SK-N-SH (cell line): Measurements from ENCODE around the gene LARGE2. TPM values are rescaled to one million over a fixed set of nuclear protein-coding genes. Genes with fewer than 3 reads are reported as not detected.

Experiments used
- CTCF ChIA-PET: fragments of 300-600, 350-600 bp; formaldehyde crosslinking; extraction: SDS; loops from one replicate; lab custom pipeline; 2021; lab: Yijun Ruan, JAX
- POLR2A ChIA-PET: fragments of 350-600 bp; sonication (Branson Sonifier 250); formaldehyde crosslinking; extraction: SDS; loops from one replicate; lab custom pipeline; 2020; ENCODE audit warnings: antibody characterized with exemption, inconsistent platforms; lab: Yijun Ruan, JAX
- DNase-seq: peaks from one replicate; pipeline ENCODE4 v3.0.0; 2012
- H2AFZ ChIP-seq: fragments of 200-600 bp; sonication (generic); 2 replicates; pipeline ENCODE4 v1.8.1; 2016; ENCODE audit warnings: antibody characterized with exemption, mild to moderate bottlenecking, low read depth
- H3F3A ChIP-seq: fragments of 200-600 bp; sonication (generic); replicated peaks from 2 replicates; pipeline ENCODE3; 2016; ENCODE audit warnings: antibody characterized with exemption, mild to moderate bottlenecking; ENCODE audit not compliant: insufficient read depth
- H3K27ac ChIP-seq, 2 experiments: fragments of 200-500 bp in 1 of 2; fragments of 200-600 bp in 1 of 2; sonication (Bioruptor generic) in 1 of 2; sonication (generic), shearing (Covaris generic) in 1 of 2; 2 replicates each; pipeline versions ENCODE4 v1.5.1 to v1.6.1; 2014 to 2016; ENCODE audit warnings: low read depth in 2 of 2, inconsistent platforms in 1 of 2, low read length in 1 of 2, mild to moderate bottlenecking in 1 of 2, mixed read lengths in 1 of 2
- H3K27me3 ChIP-seq: fragments of 200-600 bp; sonication (generic), shearing (Covaris generic); 2 replicates; pipeline ENCODE4 v1.6.1; 2016; ENCODE audit warnings: mixed run types; ENCODE audit not compliant: insufficient read depth
- H3K36me3 ChIP-seq, 2 experiments: fragments of 200-500 bp in 1 of 2; fragments of 200-600 bp in 1 of 2; sonication (Bioruptor generic) in 1 of 2; sonication (generic) in 1 of 2; replicated peaks in 1 of 2; 2 replicates each; pipeline versions ENCODE3 to v1.5.1; 2014 to 2016; ENCODE audit warnings: low read length in 1 of 2, mild to moderate bottlenecking in 1 of 2; ENCODE audit not compliant: insufficient read depth in 2 of 2, control insufficient read depth in 1 of 2
- H3K4me1 ChIP-seq, 2 experiments: fragments of 200-500 bp in 1 of 2; fragments of 200-600 bp in 1 of 2; sonication (Bioruptor generic) in 1 of 2; sonication (generic), shearing (Covaris generic) in 1 of 2; 2 replicates each; pipeline versions ENCODE4 v1.5.1 to v1.6.1; 2014 to 2016; ENCODE audit warnings: low read depth in 1 of 2, low read length in 1 of 2, mixed run types in 1 of 2; ENCODE audit not compliant: insufficient read depth in 2 of 2, control insufficient read depth in 1 of 2
- H3K4me2 ChIP-seq: fragments of 200-600 bp; sonication (generic), shearing (Covaris generic); 2 replicates; pipeline ENCODE4 v1.6.1; 2017; ENCODE audit warnings: mixed run types
- H3K4me3 ChIP-seq, 2 experiments: fragments of 200-500 bp in 1 of 2; fragments of 200-600 bp in 1 of 2; sonication (Bioruptor generic) in 1 of 2; sonication (generic), shearing (Covaris generic) in 1 of 2; 2 replicates each; pipeline versions ENCODE4 v1.5.1 to v1.8.1; 2014 to 2016; ENCODE audit warnings: low read depth in 2 of 2, inconsistent platforms in 1 of 2, low read length in 1 of 2, mild to moderate bottlenecking in 1 of 2, mixed read lengths in 1 of 2, moderate library complexity in 1 of 2
- H3K79me2 ChIP-seq: fragments of 200-600 bp; sonication (generic); 2 replicates; pipeline ENCODE4 v1.8.1; 2017; ENCODE audit warnings: mild to moderate bottlenecking; ENCODE audit not compliant: insufficient read depth
- H3K9ac ChIP-seq: fragments of 200-600 bp; sonication (generic); 2 replicates; pipeline ENCODE4 v1.6.1; 2017; ENCODE audit warnings: mixed run types
- H3K9me2 ChIP-seq: fragments of 200-600 bp; sonication (generic); 2 replicates; pipeline ENCODE4 v1.6.1; 2017; ENCODE audit warnings: mixed run types
- H3K9me3 ChIP-seq: fragments of 200-600 bp; sonication (generic); 2 replicates; pipeline ENCODE4 v1.6.1; 2017; ENCODE audit warnings: mixed run types, mild to moderate bottlenecking, moderate library complexity
- H4K20me1 ChIP-seq: fragments of 200-600 bp; sonication (generic); 2 replicates; pipeline ENCODE4 v1.6.1; 2017; ENCODE audit warnings: mild to moderate bottlenecking, mixed run types; ENCODE audit not compliant: insufficient read depth
- CTCF ChIP-seq: fragments of 200-600 bp; sonication (generic); IDR thresholded peaks from 2 replicates; pipeline ENCODE4 v1.6.1; 2017; ENCODE audit warnings: antibody characterized with exemption, mild to moderate bottlenecking, moderate library complexity
- FOXM1 ChIP-seq: IDR thresholded peaks from 2 replicates; pipeline ENCODE4 v1.4.0; 2012; ENCODE audit warnings: low read depth, mild to moderate bottlenecking
- GATA2 ChIP-seq: sonication (generic); formaldehyde crosslinking; IDR thresholded peaks from 2 replicates; pipeline ENCODE4 v1.5.0; 2020; ENCODE audit warnings: mild to moderate bottlenecking, missing genetic modification reagents
- MAX ChIP-seq: IDR thresholded peaks from 2 replicates; pipeline ENCODE4 v1.4.0; 2012; ENCODE audit warnings: low read depth
- MXI1 ChIP-seq: IDR thresholded peaks from 2 replicates; pipeline ENCODE4 v1.6.1; 2012; ENCODE audit warnings: mild to moderate bottlenecking, low read depth, low read length, improper control_type of control experiment
- NFIC ChIP-seq: IDR thresholded peaks from 2 replicates; pipeline ENCODE4 v1.4.0; 2012; ENCODE audit warnings: borderline replicate concordance
- TCF12 ChIP-seq: IDR thresholded peaks from 2 replicates; pipeline ENCODE4 v1.4.0; 2012
- USF1 ChIP-seq: IDR thresholded peaks from 2 replicates; pipeline ENCODE4 v1.4.0; 2012; ENCODE audit warnings: low read depth, borderline replicate concordance
- WGBS: methylation state at CpG from one replicate; pipeline ENCODE4 v1.1.6; 2017; ENCODE audit warnings: low lambda C conversion rate; 5-methylcytosine and 5-hydroxymethylcytosine counted together
- polyA plus RNA-seq, 3 experiments: library from polyadenylated mRNA; depleted of rRNA; stranded (reverse); fragments of >200 nt; gene quantifications; 2 replicates each; pipeline ENCODE4 v1.2.3, GENCODE V29; 2012
- TF ChIP-seq, protein P1 (sequence below): IDR thresholded peaks from 2 replicates; pipeline ENCODE4 v1.6.1; 2012; ENCODE audit warnings: mild to moderate bottlenecking, low read depth, low read length, moderate library complexity

LARGE2 gene
- polyA plus RNA-seq, 1 of the 3 experiments (the other 2 are of a cell fraction), result 2.4 TPM

- TF ChIP-seq, protein P1, sequence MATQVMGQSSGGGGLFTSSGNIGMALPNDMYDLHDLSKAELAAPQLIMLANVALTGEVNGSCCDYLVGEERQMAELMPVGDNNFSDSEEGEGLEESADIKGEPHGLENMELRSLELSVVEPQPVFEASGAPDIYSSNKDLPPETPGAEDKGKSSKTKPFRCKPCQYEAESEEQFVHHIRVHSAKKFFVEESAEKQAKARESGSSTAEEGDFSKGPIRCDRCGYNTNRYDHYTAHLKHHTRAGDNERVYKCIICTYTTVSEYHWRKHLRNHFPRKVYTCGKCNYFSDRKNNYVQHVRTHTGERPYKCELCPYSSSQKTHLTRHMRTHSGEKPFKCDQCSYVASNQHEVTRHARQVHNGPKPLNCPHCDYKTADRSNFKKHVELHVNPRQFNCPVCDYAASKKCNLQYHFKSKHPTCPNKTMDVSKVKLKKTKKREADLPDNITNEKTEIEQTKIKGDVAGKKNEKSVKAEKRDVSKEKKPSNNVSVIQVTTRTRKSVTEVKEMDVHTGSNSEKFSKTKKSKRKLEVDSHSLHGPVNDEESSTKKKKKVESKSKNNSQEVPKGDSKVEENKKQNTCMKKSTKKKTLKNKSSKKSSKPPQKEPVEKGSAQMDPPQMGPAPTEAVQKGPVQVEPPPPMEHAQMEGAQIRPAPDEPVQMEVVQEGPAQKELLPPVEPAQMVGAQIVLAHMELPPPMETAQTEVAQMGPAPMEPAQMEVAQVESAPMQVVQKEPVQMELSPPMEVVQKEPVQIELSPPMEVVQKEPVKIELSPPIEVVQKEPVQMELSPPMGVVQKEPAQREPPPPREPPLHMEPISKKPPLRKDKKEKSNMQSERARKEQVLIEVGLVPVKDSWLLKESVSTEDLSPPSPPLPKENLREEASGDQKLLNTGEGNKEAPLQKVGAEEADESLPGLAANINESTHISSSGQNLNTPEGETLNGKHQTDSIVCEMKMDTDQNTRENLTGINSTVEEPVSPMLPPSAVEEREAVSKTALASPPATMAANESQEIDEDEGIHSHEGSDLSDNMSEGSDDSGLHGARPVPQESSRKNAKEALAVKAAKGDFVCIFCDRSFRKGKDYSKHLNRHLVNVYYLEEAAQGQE, result no peak
- no peak for TF ChIP-seq CTCF
- no peak for TF ChIP-seq FOXM1
- TF ChIP-seq TCF12, result no peak
- TF ChIP-seq, all 33 proteins: peak for 0
Measured at GRCh38 chr11:45926536-45927331, 4.3 kb downstream of the LARGE2 start (continued).

DNA sequence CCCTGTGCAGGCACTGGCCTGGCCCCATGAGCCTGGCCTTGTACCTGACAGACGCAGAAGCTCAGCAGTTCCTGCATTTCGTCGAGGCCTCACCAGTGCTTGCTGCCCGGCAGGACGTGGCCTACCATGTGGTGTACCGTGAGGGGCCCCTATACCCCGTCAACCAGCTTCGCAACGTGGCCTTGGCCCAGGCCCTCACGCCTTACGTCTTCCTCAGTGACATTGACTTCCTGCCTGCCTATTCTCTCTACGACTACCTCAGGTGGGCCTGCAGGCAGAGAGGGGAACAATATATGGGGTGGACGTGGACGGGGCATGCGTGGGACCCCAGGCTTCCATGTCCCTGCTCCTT, 4.9 kb downstream of the LARGE2 start:
- Histone ChIP-seq H2AFZ (no peak overlapping the region), H4K20me1 (no peaks in the 10 kb centered on the region), H3K9me2 (no peaks in the 10 kb centered on the region), H3K27me3 (no peaks in the 10 kb centered on the region), H3K79me2 (no peaks in the 10 kb centered on the region), H3K36me3 (no peaks in the 10 kb centered on the region), H3K4me1 (peaks cover 0 to 5% of the 10 kb centered on the region in 2 experiments; a peak in 1 of 4 replicates), H3F3A (no peaks in the 10 kb centered on the region)
- WGBS, result 85% methylated on average over 13 of the region's 15 CpGs
- CTCF ChIA-PET, result interaction anchor here (5.0 kb wide), 1 partner anchor 55 kb away, joined by 25 read pairs; no protein-coding TSS in a partner anchor
- no peak for DNase-seq
- POLR2A ChIA-PET, result interaction anchor here (0.7 kb wide), 1 partner anchor 19 kb away, joined by 3 read pairs; no protein-coding TSS in a partner anchor
- TF ChIP-seq NFIC, result no peak
- TF ChIP-seq MAX, result no peak
- no peak for TF ChIP-seq GATA2
- TF ChIP-seq FOXM1, result no peak
- TF ChIP-seq MXI1, result no peak
- no peak for TF ChIP-seq USF1
- TF ChIP-seq, all 33 proteins: peak for 0
- H3K4me2 ChIP-seq, result no peak overlapping the region
- no peak overlapping the region for H3K9ac ChIP-seq
- H3K9me3 ChIP-seq, result no peaks in the 10 kb centered on the region
- H3K4me3 ChIP-seq, result no peak overlapping the region
- no peak overlapping the region for H3K27ac ChIP-seq
